MCF 10A (cell line): ENCODE data around the gene C3orf52. TPM values are rescaled to one million over a fixed set of nuclear protein-coding genes. Genes with fewer than 3 reads are reported as not detected.

Experiments
- BruUV-seq: library from RNA; stranded (reverse); fragments of 400-500 nt; replicated peaks from 2 replicates; lab custom pipeline; 2021; lab: Mats Ljungman, UMichigan
- CTCF ChIA-PET: fragments of 300-600 bp; sonication (Branson Sonifier 250); formaldehyde crosslinking; extraction: SDS; loops from one replicate; lab custom pipeline; 2021; ENCODE audit warnings: antibody characterized with exemption, inconsistent platforms; lab: Yijun Ruan, JAX
- POLR2A ChIA-PET: fragments of 300-600, 350-650 bp; sonication (Branson Sonifier 250); formaldehyde crosslinking; extraction: SDS; loops from one replicate; lab custom pipeline; 2020; ENCODE audit warnings: antibody characterized with exemption, inconsistent platforms; lab: Yijun Ruan, JAX
- DNase-seq: peaks from one replicate; pipeline ENCODE4 v3.0.0-alpha.2; 2018; ENCODE audit not compliant: unreplicated experiment
- H3K27ac Mint-ChIP-seq: one replicate; pipeline ENCODE4 v1.8.0; 2022; ENCODE audit warnings: mild to moderate bottlenecking, low read depth, mixed read lengths; ENCODE audit not compliant: unreplicated experiment
- H3K27me3 Mint-ChIP-seq: one replicate; pipeline ENCODE4 v1.8.0; 2022; ENCODE audit warnings: mixed read lengths; ENCODE audit not compliant: insufficient read depth, unreplicated experiment
- H3K36me3 Mint-ChIP-seq: one replicate; pipeline ENCODE4 v1.8.0; 2022; ENCODE audit warnings: mild to moderate bottlenecking, moderate library complexity, mixed read lengths; ENCODE audit not compliant: insufficient read depth, unreplicated experiment
- H3K4me1 Mint-ChIP-seq: one replicate; pipeline ENCODE4 v1.8.0; 2022; ENCODE audit warnings: mixed read lengths; ENCODE audit not compliant: insufficient read depth, unreplicated experiment
- H3K4me3 Mint-ChIP-seq: one replicate; pipeline ENCODE4 v1.8.0; 2022; ENCODE audit warnings: mild to moderate bottlenecking, moderate library complexity, mixed read lengths; ENCODE audit not compliant: unreplicated experiment
- H3K9me3 Mint-ChIP-seq: one replicate; pipeline ENCODE4 v1.8.0; 2022; ENCODE audit warnings: mixed read lengths; ENCODE audit not compliant: unreplicated experiment
- intact Hi-C: fragments of 100-400 bp; cut with micrococcal nuclease; formaldehyde crosslinking; loops from 2 replicates; pipeline ENCODE4 v1.14.1; 2022
- total RNA-seq: library from RNA; stranded (reverse); gene quantifications from 2 replicates; pipeline ENCODE4 v1.2.3, GENCODE V29; 2022
- TF ChIP-seq, protein P1 (sequence below): fragments of 200-600 bp; IDR thresholded peaks from one replicate; pipeline ENCODE4 v1.8.0; 2022; ENCODE audit warnings: antibody characterized with exemption, mild to moderate bottlenecking; ENCODE audit not compliant: unreplicated experiment

Gene C3orf52
- total RNA-seq, 1 experiment from 2014 or later = 10.4 TPM

DNA sequence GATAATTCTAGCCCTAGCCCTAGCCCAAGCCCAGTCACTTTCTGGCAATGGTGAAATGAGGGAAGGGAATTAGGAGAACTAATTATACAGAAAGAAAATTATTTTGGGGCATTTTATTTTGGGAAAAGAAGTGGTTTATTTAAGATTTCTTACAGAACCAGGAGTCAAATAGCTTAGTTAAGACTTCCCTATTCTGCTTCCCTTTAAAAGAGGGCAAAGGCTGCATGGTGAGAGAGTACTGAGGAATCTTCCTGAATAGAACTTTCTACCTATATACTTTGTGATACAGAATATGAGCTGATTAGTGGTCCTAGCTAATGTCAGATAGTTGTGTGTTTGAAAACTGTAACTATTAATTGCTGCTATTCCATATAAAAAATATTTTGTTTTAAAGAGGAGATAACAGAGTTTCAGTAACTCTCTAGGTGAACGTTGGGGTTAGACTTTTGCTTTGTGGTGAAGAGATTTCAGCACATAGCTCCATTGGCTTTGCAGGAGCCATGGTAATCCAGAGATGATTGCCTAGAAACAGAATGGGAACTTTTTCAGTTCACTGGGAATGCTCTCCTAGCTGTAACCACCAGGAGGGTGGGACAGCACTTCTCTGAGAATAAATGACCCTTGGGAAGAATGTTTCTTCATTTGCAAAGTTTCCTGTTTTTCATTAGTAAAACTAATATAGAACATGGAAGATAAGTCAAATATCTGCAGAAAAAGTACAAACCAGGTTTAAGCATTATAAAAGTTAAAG is 52.2 kb downstream of the C3orf52 start:
- intact Hi-C loops = no loop called here
- Mint-ChIP-seq H3K9me3 (no peaks in the 10 kb centered on the region), H3K4me3 (no peak overlapping the region), H3K4me1 (peaks cover 20% of the 10 kb centered on the region), H3K36me3 (no peaks in the 10 kb centered on the region), H3K27me3 (no peaks in the 10 kb centered on the region), H3K27ac (no peak overlapping the region)
- DNase-seq = no peak
- BruUV-seq = no TSS peak
- ChIA-PET POLR2A (interaction anchor here (0.6 to 2.1 kb wide), 5 partner anchors 10 to 423 kb away, joined by 3 to 10 read pairs (median 4); partner anchors contain the start of genes ATG3, SLC35A5 and SLC9C1), CTCF (interaction anchor here (0.6 to 6.5 kb wide), 31 partner anchors 9 to 1555 kb away, joined by 3 to 89 read pairs (median 5); partner anchors contain the start of genes ATG3, SLC35A5 and SLC9C1)
- TF ChIP-seq, protein P1, sequence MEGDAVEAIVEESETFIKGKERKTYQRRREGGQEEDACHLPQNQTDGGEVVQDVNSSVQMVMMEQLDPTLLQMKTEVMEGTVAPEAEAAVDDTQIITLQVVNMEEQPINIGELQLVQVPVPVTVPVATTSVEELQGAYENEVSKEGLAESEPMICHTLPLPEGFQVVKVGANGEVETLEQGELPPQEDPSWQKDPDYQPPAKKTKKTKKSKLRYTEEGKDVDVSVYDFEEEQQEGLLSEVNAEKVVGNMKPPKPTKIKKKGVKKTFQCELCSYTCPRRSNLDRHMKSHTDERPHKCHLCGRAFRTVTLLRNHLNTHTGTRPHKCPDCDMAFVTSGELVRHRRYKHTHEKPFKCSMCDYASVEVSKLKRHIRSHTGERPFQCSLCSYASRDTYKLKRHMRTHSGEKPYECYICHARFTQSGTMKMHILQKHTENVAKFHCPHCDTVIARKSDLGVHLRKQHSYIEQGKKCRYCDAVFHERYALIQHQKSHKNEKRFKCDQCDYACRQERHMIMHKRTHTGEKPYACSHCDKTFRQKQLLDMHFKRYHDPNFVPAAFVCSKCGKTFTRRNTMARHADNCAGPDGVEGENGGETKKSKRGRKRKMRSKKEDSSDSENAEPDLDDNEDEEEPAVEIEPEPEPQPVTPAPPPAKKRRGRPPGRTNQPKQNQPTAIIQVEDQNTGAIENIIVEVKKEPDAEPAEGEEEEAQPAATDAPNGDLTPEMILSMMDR = no peak

DNA sequence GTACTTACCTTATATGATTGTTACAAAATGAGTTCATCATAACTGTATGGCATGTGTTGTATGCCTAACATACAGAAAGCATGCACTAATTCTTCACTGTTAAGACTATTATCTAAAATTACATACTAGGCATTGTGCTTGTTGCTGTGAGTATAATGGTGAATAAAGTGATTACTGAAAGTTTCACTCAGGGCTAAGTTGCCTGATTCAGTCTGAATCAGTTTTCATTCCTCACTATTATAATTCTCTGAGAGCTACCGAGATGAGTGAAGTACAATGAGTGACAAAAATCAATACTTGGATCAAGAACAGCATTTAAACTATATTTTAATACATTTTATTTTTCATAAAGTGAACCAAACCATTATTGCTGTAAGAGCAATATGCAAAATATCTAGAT is 54.4 kb downstream of the C3orf52 start:
- CTCF ChIA-PET = interaction anchor here (1.1 to 6.5 kb wide), 3 partner anchors 30 to 378 kb away, joined by 3 to 89 read pairs (median 43); partner anchors contain the start of gene SLC9C1
- no TSS peak for BruUV-seq

DNA sequence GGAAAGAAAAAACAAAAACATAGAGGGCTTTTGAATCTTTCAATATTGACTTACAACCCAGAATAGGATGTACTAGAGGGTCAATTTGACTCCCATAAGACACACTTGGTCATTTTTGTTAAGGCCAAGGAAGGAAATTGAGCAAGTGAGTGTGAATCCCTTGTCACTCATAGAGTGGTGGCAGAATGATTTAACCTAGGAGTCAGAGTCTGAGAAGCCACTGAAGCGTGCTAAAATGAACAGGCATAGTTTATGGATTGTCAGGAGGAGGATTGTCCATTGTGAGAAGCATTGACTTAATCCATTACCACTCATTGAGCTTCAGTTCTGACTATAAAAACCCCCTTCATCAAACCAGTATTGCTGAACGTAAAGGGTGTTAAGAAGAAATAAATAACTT is 55.1 kb downstream of the C3orf52 start:
- no peaks in the 10 kb centered on the region for H3K36me3 Mint-ChIP-seq
- intact Hi-C loops = no loop called here
- no peak for DNase-seq

More for the DNA sequence above, 54.4 kb downstream of the C3orf52 start:
- H3K27me3 Mint-ChIP-seq = no peaks in the 10 kb centered on the region
- no peak overlapping the region for H3K4me3 Mint-ChIP-seq
- TF ChIP-seq, protein P1 = no peak
- POLR2A ChIA-PET = interaction anchor here (0.9 to 1.6 kb wide), 2 partner anchors 11 to 153 kb away, joined by 3 to 4 read pairs; partner anchors contain the start of gene SLC9C1
- intact Hi-C loops = no loop called here
- DNase-seq = no peak
- H3K4me1 Mint-ChIP-seq = peaks cover 12% of the 10 kb centered on the region
- peaks cover 5% of the 10 kb centered on the region for H3K9me3 Mint-ChIP-seq
- H3K36me3 Mint-ChIP-seq = no peaks in the 10 kb centered on the region
- no peak overlapping the region for H3K27ac Mint-ChIP-seq

DNA sequence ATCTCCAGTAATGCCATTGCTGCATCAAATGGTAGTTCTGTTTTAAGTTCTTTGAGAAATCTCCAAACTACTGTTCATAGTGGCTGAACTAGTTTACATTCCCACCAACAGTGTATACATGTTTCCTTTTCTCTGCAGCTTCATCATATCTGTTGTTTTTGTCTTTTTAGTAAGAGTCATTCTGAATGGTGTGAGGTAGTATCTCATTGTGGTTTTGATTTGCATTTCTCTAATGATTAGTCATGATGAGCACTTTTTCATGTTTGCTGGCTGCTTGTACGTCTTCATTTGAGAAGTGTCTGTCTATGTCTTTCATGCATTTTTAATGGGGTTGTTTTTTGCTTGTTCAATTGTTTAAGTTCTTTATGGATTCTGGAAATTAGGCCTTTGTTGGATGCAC is 57.1 kb downstream of the C3orf52 start:
- ChIA-PET CTCF (no interaction called here), POLR2A (no interaction called here)
- H3K27ac Mint-ChIP-seq = no peak overlapping the region
- H3K4me1 Mint-ChIP-seq = peaks cover 5% of the 10 kb centered on the region
- intact Hi-C loops = no loop called here
- H3K9me3 Mint-ChIP-seq = peaks cover 9% of the 10 kb centered on the region
- H3K27me3 Mint-ChIP-seq = no peaks in the 10 kb centered on the region
- H3K4me3 Mint-ChIP-seq = no peak overlapping the region
- no peak for DNase-seq
- BruUV-seq = no TSS peak
- no peaks in the 10 kb centered on the region for H3K36me3 Mint-ChIP-seq
- TF ChIP-seq, protein P1 = no peak

More for the DNA sequence above, 55.1 kb downstream of the C3orf52 start:
- no peaks in the 10 kb centered on the region for H3K27me3 Mint-ChIP-seq
- TF ChIP-seq, protein P1 = no peak
- BruUV-seq = no TSS peak
- H3K9me3 Mint-ChIP-seq = peaks cover 9% of the 10 kb centered on the region
- peaks cover 12% of the 10 kb centered on the region for H3K4me1 Mint-ChIP-seq
- H3K4me3 Mint-ChIP-seq = no peak overlapping the region
- no peak overlapping the region for H3K27ac Mint-ChIP-seq
- POLR2A ChIA-PET = interaction anchor here (0.9 kb wide), 1 partner anchor 10 kb away, joined by 4 read pairs; no protein-coding TSS in a partner anchor
- CTCF ChIA-PET = no interaction called here
